Measurements from ENCODE around the gene SDCBP2.

SDCBP2 gene

GRCh38 chr20:1296117-1296610, 32.8 kb downstream of the SDCBP2 start:
- Histone ChIP-seq H3K4me1 (ENCODE audit: low read length) (no peaks in the 10 kb centered on the region), H3K27me3 (ENCODE audit: low read depth, low read length) (no peaks in the 10 kb centered on the region), H3K4me2 (ENCODE audit: low read length) (no peak overlapping the region), H3K9ac (ENCODE audit: low read length) (no peak overlapping the region), H3K79me2 (ENCODE audit: low read length) (no peaks in the 10 kb centered on the region), H3K9me3 (ENCODE audit: insufficient read depth, low read length) (no peaks in the 10 kb centered on the region), H3K4me3 (ENCODE audit: low read length) (no peak overlapping the region), H3K36me3 (replicated peaks; ENCODE audit: low read depth, low read length) (no peaks in the 10 kb centered on the region), H4K20me1 (ENCODE audit: insufficient read depth, low read length) (no peaks in the 10 kb centered on the region), H2AFZ (ENCODE audit: low read depth, low read length) (no peak overlapping the region), H3K27ac (ENCODE audit: low read length) (no peak overlapping the region)
- TF ChIP-seq EZH2phosphoT487 (IDR thresholded peaks at IDR 0.05; ENCODE audit: low read depth): no peak
- TF ChIP-seq, protein P1, sequence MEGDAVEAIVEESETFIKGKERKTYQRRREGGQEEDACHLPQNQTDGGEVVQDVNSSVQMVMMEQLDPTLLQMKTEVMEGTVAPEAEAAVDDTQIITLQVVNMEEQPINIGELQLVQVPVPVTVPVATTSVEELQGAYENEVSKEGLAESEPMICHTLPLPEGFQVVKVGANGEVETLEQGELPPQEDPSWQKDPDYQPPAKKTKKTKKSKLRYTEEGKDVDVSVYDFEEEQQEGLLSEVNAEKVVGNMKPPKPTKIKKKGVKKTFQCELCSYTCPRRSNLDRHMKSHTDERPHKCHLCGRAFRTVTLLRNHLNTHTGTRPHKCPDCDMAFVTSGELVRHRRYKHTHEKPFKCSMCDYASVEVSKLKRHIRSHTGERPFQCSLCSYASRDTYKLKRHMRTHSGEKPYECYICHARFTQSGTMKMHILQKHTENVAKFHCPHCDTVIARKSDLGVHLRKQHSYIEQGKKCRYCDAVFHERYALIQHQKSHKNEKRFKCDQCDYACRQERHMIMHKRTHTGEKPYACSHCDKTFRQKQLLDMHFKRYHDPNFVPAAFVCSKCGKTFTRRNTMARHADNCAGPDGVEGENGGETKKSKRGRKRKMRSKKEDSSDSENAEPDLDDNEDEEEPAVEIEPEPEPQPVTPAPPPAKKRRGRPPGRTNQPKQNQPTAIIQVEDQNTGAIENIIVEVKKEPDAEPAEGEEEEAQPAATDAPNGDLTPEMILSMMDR (IDR thresholded peaks at IDR 0.05; ENCODE audit: low read depth, low read length): no peak

GRCh38 chr20:1295276-1295930, 33.5 kb downstream of the SDCBP2 start:
- H3K36me3 ChIP-seq (replicated peaks; ENCODE audit: low read depth, low read length): no peaks in the 10 kb centered on the region
- no peak overlapping the region for H2AFZ ChIP-seq (ENCODE audit: low read depth, low read length)
- H3K4me3 ChIP-seq (ENCODE audit: low read length): no peak overlapping the region
- no peaks in the 10 kb centered on the region for H3K9me3 ChIP-seq (ENCODE audit: insufficient read depth, low read length)
- no peaks in the 10 kb centered on the region for H3K79me2 ChIP-seq (ENCODE audit: low read length)
- no peak overlapping the region for H3K4me2 ChIP-seq (ENCODE audit: low read length)
- H3K4me1 ChIP-seq (ENCODE audit: low read length): no peaks in the 10 kb centered on the region
- no peak overlapping the region for H3K27ac ChIP-seq (ENCODE audit: low read length)
- no peak overlapping the region for H3K9ac ChIP-seq (ENCODE audit: low read length)
- no peaks in the 10 kb centered on the region for H4K20me1 ChIP-seq (ENCODE audit: insufficient read depth, low read length)
- no peaks in the 10 kb centered on the region for H3K27me3 ChIP-seq (ENCODE audit: low read depth, low read length)
- TF ChIP-seq, protein P1 (IDR thresholded peaks at IDR 0.05; ENCODE audit: low read depth, low read length): no peak
- no peak for TF ChIP-seq EZH2phosphoT487 (IDR thresholded peaks at IDR 0.05; ENCODE audit: low read depth)

- Histone ChIP-seq H3K27ac (ENCODE audit: low read length) (no peak overlapping the region), H2AFZ (ENCODE audit: low read depth, low read length) (no peak overlapping the region), H3K36me3 (replicated peaks; ENCODE audit: low read depth, low read length) (no peaks in the 10 kb centered on the region), H3K9ac (ENCODE audit: low read length) (no peak overlapping the region), H3K4me3 (ENCODE audit: low read length) (no peak overlapping the region), H3K4me2 (ENCODE audit: low read length) (no peak overlapping the region), H3K4me1 (ENCODE audit: low read length) (no peaks in the 10 kb centered on the region), H3K9me3 (ENCODE audit: insufficient read depth, low read length) (no peaks in the 10 kb centered on the region), H3K79me2 (ENCODE audit: low read length) (no peaks in the 10 kb centered on the region), H3K27me3 (ENCODE audit: low read depth, low read length) (no peaks in the 10 kb centered on the region), H4K20me1 (ENCODE audit: insufficient read depth, low read length) (no peaks in the 10 kb centered on the region)
- TF ChIP-seq EZH2phosphoT487 (IDR thresholded peaks at IDR 0.05; ENCODE audit: low read depth): no peak
- TF ChIP-seq, protein P1 (IDR thresholded peaks at IDR 0.05; ENCODE audit: low read depth, low read length): no peak
These were observed 34.4 kb downstream of the SDCBP2 start for GRCh38 chr20:1294497-1294896.

DNA sequence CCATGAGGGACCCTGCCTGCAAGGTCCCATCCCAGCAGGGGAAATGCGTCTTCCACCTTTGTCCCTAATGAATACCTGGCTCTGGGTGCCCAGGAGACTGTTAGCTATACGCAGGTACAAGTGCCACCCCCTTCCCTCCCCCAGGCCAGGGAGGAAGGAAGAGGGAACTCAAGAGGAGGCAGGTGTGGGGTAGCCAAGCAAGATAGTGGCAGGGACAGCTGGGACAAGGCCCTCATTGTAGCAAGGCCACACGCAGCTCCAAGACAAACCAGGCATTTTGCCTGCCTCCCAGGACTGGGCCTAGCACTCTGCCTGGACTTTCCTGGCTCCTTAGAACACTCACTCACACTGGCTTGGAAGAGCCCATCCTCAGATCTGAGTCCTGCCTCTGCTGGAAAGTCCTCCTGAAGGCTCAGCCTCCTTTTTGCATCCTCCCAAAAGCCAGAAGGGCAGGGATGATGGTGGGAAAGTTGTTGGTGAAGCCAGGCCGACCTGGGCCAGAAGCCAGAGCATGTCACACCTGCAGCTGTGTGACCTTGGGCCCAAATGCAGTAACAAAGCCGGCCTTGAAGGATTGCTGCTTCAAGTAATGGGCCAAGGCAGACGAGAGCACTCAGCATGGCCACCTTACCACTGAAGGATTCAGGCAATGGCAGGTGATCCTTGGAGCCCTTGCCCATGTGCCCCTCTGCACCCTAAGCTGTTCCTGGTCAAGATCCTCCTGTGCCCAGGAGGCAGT, 35.1 kb downstream of the SDCBP2 start:
- Histone ChIP-seq H3K4me1 (ENCODE audit: low read length) (no peaks in the 10 kb centered on the region), H3K4me3 (ENCODE audit: low read length) (no peak overlapping the region), H3K4me2 (ENCODE audit: low read length) (no peak overlapping the region), H4K20me1 (ENCODE audit: insufficient read depth, low read length) (no peaks in the 10 kb centered on the region), H2AFZ (ENCODE audit: low read depth, low read length) (no peak overlapping the region), H3K27ac (ENCODE audit: low read length) (no peak overlapping the region), H3K9me3 (ENCODE audit: insufficient read depth, low read length) (no peaks in the 10 kb centered on the region), H3K36me3 (replicated peaks; ENCODE audit: low read depth, low read length) (no peaks in the 10 kb centered on the region), H3K27me3 (ENCODE audit: low read depth, low read length) (no peaks in the 10 kb centered on the region), H3K9ac (ENCODE audit: low read length) (no peak overlapping the region), H3K79me2 (ENCODE audit: low read length) (no peaks in the 10 kb centered on the region)
- TF ChIP-seq, protein P1 (IDR thresholded peaks at IDR 0.05; ENCODE audit: low read depth, low read length): no peak
- no peak for TF ChIP-seq EZH2phosphoT487 (IDR thresholded peaks at IDR 0.05; ENCODE audit: low read depth)

Data from OCI-LY3 (cell line).